CD4-positive, alpha-beta T cell treated with Interleukin-21 for 1 hour (primary cell): ENCODE measurements around the gene OR52D1.

Experiments used
- DNase-seq: peaks from one replicate; pipeline ENCODE4 v3.0.0-alpha.2; 2020

The OR52D1 gene

DNA sequence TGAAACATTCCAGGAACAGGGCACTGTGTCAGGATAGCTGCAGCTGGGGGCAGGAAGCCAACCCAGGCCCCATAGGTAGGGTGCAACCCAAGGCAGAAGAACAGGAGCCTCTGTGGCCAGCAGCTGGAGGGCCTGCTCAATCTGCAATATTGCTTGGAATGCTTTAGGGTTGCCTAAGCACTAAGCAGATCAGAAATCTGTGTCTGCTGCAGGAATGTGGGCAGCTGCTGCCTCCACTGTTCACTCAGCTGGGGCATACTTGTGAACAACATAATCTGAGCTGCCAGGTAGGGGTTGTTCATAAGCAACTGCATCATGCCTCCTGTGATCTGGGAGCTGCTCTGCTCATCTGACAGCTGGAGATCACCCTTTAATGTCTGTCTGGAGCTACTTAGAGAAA lies 26.4 kb downstream of the OR52D1 start:
- DNase-seq, result no peak

GRCh38 chr11:5516599-5516998 lies 28.1 kb downstream of the OR52D1 start, which contains the start of gene UBQLNL:
TSS of gene UBQLNL (minus strand) at chr11:5516699. CDS start at chr11:5516441, 258 bp downstream.
- no peak for DNase-seq

GRCh38 chr11:5521540-5521939 lies 33.1 kb downstream of the OR52D1 start:
- no peak for DNase-seq

DNA sequence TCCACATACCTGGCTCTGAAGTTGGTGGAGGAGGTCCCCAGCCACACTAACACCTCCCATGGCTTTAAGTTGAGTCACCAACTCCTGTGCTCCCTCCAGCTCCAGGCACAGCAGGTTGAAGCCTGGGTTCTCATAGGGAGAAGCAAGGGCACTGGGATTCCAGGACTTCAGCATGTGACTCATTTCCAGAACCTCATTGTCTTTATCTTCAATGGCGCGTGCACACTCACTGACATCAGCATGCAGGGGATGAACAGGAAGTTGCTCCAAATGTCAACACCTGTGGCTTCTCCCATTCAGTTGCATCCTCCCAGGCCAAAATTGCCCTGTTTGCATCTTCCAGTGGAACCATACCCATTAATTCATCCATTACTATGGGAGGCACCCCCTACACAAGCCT lies 33.8 kb downstream of the OR52D1 start:
- no peak for DNase-seq

- DNase-seq, result no peak
These were observed 36.3 kb downstream of the OR52D1 start for GRCh38 chr11:5524756-5525155.

DNA sequence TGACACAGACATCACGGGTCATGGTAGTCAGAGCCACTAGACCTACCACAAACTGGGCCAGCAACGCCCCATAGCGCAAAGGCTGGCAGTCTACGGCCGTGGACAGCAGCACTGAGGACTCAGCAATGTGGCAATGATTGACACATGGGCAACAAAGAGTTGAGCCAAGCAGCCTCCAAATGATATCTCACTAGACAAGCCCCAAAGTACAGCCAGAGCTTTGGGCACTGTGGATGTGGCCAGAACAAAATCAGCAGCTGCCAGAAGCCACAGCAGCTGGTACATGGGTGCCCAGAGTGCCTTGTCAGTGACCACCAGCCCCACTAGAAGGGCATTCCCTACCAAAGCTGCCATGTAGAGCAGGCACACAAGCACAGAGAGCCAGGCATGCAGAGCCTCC lies 39.2 kb downstream of the OR52D1 start:
- no peak for DNase-seq

DNA sequence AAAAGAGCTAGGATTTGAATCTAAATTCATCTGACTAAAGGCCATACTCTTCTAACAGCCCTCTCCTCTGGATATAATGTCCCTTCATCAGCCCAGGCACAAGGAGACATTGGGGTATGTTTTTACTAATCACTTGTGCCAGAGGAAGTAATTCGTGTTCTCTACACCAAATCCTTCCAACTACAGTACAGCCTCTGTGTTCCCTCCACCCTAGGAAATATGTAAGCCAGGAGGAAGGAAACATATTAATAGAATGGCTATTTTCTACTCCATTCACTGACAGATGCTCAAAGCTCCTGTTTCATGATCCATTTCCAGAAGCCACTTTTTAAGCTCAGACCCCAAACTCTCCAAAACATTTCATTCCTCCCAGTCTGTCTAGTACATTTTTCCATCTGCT lies 40.0 kb downstream of the OR52D1 start:
- DNase-seq, result no peak

DNA sequence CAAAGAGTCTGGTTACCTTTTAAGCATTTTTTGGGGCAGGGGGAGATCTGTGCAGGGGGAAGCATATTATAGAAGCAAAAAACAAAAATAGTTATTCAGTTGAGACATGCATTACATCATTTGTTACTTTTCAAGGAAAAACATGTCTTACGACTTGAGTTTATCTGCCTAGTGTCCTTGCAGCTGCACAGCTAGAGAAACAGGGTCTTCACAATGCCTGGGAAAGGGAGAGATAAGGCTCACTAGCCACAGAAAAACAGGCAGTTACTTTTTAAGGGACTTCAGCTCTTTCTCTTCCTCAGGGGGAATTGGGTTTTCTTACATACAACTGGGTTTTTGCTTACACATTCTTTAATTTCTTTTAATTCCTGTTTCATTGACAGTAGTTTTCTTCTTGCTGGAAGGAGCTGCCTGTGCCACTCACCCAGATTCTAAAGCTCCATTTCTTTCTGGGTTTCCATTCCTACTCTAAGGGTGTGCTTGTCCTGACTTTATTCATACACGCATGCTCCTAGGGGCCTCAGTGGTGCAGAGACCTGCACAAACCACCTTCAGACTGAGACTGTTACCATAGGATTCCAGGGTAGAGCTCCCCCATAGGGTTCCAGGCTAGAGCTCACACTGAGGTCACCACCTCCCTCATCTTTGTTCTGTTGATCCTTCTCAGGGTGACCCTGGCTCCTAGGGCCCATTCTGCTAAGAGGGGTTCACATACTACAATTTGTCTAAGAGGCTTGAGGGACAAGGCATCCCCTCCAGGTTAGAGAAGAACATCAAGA lies 42.8 kb downstream of the OR52D1 start:
- DNase-seq, result no peak

- DNase-seq, result no peak
These were observed 45.6 kb downstream of the OR52D1 start for GRCh38 chr11:5534046-5534445.

GRCh38 chr11:5536482-5536881 lies 48.0 kb downstream of the OR52D1 start:
- DNase-seq, result no peak
